Measurements from ENCODE around the gene HHAT. TPM values are rescaled to one million over a fixed set of nuclear protein-coding genes. Genes with fewer than 3 reads are reported as not detected.
A peak's percentile ranks its signal among the peaks of the same experiment; 100 is the strongest.

Gene HHAT
- total RNA-seq, 1 donor from 2014 or later = 2.9 TPM

DNA sequence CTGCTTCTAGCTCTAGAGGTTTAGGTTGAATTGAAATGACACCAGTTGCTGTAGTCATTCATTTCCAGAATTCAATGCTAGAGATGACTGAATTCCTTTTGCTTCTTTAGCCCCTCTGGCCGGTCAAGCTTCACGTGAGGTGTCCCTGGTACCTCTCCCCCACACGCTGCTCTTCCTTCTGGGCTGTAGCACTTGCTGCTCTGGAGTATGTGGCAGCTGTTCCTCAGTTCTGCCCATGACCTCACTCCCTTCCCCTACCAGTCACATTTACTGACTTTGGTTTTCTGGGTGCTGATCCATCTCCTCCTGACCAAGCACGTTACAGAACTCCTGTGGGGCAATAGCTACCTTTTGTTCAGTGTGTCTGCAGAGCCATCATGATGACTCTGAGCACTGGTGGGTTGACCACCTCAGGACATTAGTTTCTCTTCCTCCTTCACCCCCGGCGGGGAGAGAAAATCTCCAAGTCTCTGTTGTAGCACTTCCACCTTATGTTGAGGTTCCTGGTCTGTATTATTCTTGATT, 128.1 kb downstream of the HHAT start:
- no peak overlapping the region for H3K4me3 ChIP-seq (ENCODE audit: low read depth, low read length)
- DNase-seq (ENCODE audit: low read depth) (no peak), FAIRE-seq (peak; percentile 52)
- H3K36me3 ChIP-seq (ENCODE audit: control insufficient read depth, insufficient read depth, low read length) = no peaks in the 10 kb centered on the region
- TF ChIP-seq, protein P1, sequence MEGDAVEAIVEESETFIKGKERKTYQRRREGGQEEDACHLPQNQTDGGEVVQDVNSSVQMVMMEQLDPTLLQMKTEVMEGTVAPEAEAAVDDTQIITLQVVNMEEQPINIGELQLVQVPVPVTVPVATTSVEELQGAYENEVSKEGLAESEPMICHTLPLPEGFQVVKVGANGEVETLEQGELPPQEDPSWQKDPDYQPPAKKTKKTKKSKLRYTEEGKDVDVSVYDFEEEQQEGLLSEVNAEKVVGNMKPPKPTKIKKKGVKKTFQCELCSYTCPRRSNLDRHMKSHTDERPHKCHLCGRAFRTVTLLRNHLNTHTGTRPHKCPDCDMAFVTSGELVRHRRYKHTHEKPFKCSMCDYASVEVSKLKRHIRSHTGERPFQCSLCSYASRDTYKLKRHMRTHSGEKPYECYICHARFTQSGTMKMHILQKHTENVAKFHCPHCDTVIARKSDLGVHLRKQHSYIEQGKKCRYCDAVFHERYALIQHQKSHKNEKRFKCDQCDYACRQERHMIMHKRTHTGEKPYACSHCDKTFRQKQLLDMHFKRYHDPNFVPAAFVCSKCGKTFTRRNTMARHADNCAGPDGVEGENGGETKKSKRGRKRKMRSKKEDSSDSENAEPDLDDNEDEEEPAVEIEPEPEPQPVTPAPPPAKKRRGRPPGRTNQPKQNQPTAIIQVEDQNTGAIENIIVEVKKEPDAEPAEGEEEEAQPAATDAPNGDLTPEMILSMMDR (IDR thresholded peaks at IDR 0.05; ENCODE audit: insufficient read depth, low read length, severe bottlenecking) = no peak
- H3K27me3 ChIP-seq (ENCODE audit: control insufficient read depth, insufficient read depth, low read length) = no peaks in the 10 kb centered on the region

DNA sequence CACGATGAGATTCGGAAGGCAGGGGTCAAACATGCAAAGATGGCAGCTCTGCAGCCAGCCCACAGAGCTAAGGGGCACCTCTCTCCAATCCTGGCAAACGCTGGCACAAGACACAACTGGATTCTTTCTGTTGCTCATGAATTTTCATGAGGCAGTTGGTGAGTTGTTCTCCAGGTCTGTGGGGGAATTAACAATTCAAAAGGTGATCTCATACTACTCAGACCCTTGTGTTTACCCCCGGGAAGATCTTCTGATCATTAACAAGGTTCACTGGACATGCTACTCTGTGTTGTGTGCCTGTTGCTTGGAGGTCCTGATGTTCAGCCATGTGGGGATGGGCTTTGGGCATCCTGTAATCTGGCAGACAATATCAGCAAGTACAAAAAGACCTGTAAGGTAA, 128.9 kb downstream of the HHAT start:
- H3K36me3 ChIP-seq (ENCODE audit: control insufficient read depth, insufficient read depth, low read length) = no peaks in the 10 kb centered on the region
- DNase-seq (ENCODE audit: low read depth) (no peak), FAIRE-seq (peak; percentile 85)
- TF ChIP-seq, protein P1 (IDR thresholded peaks at IDR 0.05; ENCODE audit: insufficient read depth, low read length, severe bottlenecking) = no peak
- H3K4me3 ChIP-seq (ENCODE audit: low read depth, low read length) = no peak overlapping the region
- H3K27me3 ChIP-seq (ENCODE audit: control insufficient read depth, insufficient read depth, low read length) = no peaks in the 10 kb centered on the region

DNA sequence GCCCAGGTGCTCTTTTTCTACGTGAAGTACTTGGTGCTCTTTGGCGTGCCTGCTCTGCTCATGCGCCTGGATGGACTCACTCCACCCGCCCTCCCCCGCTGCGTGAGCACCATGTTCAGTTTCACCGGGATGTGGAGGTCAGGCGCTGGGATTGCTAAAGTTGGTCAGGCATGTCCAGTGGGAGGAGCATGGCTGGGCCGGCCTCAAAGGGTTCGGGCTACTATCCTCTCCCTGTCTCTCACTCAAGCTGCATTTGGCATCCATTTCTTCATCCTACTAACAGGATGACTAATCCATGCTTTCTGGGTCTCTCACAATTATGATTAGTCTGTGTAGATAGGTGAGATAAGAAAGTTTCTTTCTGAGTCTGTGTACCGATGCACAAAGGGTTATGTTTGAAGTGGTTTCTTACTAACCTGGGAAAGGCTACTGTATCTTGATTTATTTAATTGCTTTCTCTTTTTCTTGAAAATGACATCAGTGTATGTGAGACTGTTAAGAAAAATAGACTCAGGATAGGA, 135.9 kb downstream of the HHAT start:
- no peaks in the 10 kb centered on the region for H3K27me3 ChIP-seq (ENCODE audit: control insufficient read depth, insufficient read depth, low read length)
- FAIRE-seq (no peak), DNase-seq (ENCODE audit: low read depth) (peak; percentile 41)
- H3K36me3 ChIP-seq (ENCODE audit: control insufficient read depth, insufficient read depth, low read length) = no peaks in the 10 kb centered on the region
- no peak overlapping the region for H3K4me3 ChIP-seq (ENCODE audit: low read depth, low read length)
- TF ChIP-seq, protein P1 (IDR thresholded peaks at IDR 0.05; ENCODE audit: insufficient read depth, low read length, severe bottlenecking) = no peak

DNA sequence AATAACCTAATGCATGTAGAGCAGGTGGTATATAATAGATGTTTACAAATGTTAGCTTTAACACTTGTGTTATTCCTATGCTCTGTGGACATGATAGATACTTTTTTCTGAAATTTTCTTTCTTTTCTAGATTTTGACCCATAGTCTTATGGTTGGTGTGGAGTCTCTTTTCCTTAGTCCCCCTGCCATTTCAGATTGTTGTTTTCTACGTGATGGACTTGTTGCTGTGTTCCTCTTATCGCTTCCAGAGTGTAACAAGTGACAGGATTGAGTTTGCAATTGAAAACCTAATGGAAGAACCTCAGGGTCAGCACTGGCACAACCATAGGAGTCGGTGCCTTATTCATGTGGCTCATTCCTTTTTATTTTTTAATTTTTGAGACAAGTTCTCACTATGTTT, 136.4 kb downstream of the HHAT start:
- TF ChIP-seq, protein P1 (IDR thresholded peaks at IDR 0.05; ENCODE audit: insufficient read depth, low read length, severe bottlenecking) = no peak
- DNase-seq (ENCODE audit: low read depth) (no peak), FAIRE-seq (no peak)
- no peak overlapping the region for H3K4me3 ChIP-seq (ENCODE audit: low read depth, low read length)
- H3K36me3 ChIP-seq (ENCODE audit: control insufficient read depth, insufficient read depth, low read length) = no peaks in the 10 kb centered on the region
- H3K27me3 ChIP-seq (ENCODE audit: control insufficient read depth, insufficient read depth, low read length) = no peaks in the 10 kb centered on the region

DNA sequence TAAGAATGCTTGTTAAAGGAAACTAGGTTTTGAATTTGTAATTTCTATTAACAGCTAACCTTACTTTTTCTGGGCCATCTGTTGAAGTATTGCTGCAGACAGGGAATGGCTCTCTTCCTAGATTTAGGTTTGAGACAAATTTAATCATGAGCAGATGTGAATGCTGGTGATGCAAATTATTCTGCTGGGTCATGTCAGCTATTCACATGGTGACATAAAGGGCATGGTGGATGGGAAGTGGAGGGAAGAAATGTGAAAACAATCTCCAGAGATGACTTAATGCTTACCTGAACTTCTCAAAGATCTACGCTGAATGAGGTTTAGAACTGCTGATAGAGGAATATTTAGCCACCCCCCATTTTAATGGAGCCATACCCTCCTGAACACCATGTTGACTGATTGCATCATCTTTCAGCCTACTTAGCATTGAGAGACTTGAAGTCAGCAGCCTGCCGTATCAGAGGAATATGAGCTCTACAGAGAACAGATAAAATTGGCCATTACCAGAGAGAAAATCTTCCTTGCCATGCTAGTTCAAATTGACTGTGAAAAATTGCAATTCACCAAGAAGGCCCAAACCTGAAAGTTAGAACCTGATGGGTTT, 138.8 kb downstream of the HHAT start:
- Histone ChIP-seq H3K4me3 (ENCODE audit: low read depth, low read length) (no peak overlapping the region), H3K27me3 (ENCODE audit: control insufficient read depth, insufficient read depth, low read length) (no peaks in the 10 kb centered on the region), H3K36me3 (ENCODE audit: control insufficient read depth, insufficient read depth, low read length) (no peaks in the 10 kb centered on the region)
- DNase-seq (ENCODE audit: low read depth) (no peak), FAIRE-seq (no peak)
- TF ChIP-seq, protein P1 (IDR thresholded peaks at IDR 0.05; ENCODE audit: insufficient read depth, low read length, severe bottlenecking) = no peak

DNA sequence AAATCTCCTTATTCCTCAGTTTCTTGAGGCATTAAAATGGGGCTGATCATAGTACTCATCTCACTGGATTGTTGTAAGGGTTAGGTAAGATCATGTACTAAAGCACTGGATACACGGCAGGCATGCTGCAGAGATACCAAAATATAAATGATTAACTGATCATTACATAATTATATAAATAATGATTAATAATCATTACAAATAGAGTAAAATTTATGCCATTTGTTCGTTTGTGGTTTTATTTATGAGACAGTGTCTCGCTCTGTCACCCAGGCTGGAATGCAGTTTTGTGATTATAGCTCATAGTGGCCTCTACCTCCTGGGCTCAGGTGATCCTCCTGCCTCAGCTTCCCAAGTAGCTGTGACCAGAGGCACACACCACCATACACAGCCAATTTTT, 140.7 kb downstream of the HHAT start:
- Histone ChIP-seq H3K27me3 (ENCODE audit: control insufficient read depth, insufficient read depth, low read length) (no peaks in the 10 kb centered on the region), H3K4me3 (ENCODE audit: low read depth, low read length) (no peak overlapping the region), H3K36me3 (ENCODE audit: control insufficient read depth, insufficient read depth, low read length) (no peaks in the 10 kb centered on the region)
- no peak for DNase-seq (ENCODE audit: low read depth)
- FAIRE-seq = no peak
- TF ChIP-seq, protein P1 (IDR thresholded peaks at IDR 0.05; ENCODE audit: insufficient read depth, low read length, severe bottlenecking) = no peak

Measured in bronchial epithelial cell (primary cell).